Measurements from ENCODE around the gene NUP93.
"Not testable (repeated sequence)": the region's sequence is repeated elsewhere in the genome, so short reads cannot be mapped to it uniquely, and the experiment has no call there.

The NUP93 gene

GRCh38 chr16:56852401-56852730, 122.4 kb downstream of the NUP93 start:
- FAIRE-seq = no peak

GRCh38 chr16:56852968-56853367, 123.0 kb downstream of the NUP93 start:
- FAIRE-seq = no peak

- no peak for FAIRE-seq
Measured at GRCh38 chr16:56855201-56855600, 125.3 kb downstream of the NUP93 start.

GRCh38 chr16:56855946-56856345, 126.0 kb downstream of the NUP93 start:
- no peak for FAIRE-seq

GRCh38 chr16:56856876-56857447, 127.0 kb downstream of the NUP93 start:
- no peak for FAIRE-seq

- FAIRE-seq = no peak
Measured at GRCh38 chr16:56858374-56858773, 128.4 kb downstream of the NUP93 start.

GRCh38 chr16:56859636-56860035, 129.7 kb downstream of the NUP93 start:
- FAIRE-seq = no peak

GRCh38 chr16:56860226-56861020, 130.5 kb downstream of the NUP93 start:
- FAIRE-seq = no peak

- no peak for FAIRE-seq
Measured at GRCh38 chr16:56861092-56861610, 131.2 kb downstream of the NUP93 start.

GRCh38 chr16:56861756-56862155, 131.8 kb downstream of the NUP93 start:
- FAIRE-seq = no peak

GRCh38 chr16:56862776-56863175, 132.8 kb downstream of the NUP93 start:
- FAIRE-seq = no peak

- FAIRE-seq = no peak
Measured at GRCh38 chr16:56864960-56865359, 135.0 kb downstream of the NUP93 start, which contains the start of gene SLC12A3. TSS of gene SLC12A3 (plus strand) at chr16:56865207. CDS start at chr16:56865236, 29 bp downstream.

- no peak for FAIRE-seq
Measured at GRCh38 chr16:56865394-56866062, 135.6 kb downstream of the NUP93 start.

- peak; percentile 68 for FAIRE-seq
Measured at GRCh38 chr16:56866955-56867830, 137.3 kb downstream of the NUP93 start.

GRCh38 chr16:56868175-56868574, 138.2 kb downstream of the NUP93 start:
- FAIRE-seq = no peak

GRCh38 chr16:56868766-56869165, 138.8 kb downstream of the NUP93 start:
- not testable (repeated sequence) for FAIRE-seq

- no peak for FAIRE-seq
Measured at GRCh38 chr16:56869513-56870275, 139.8 kb downstream of the NUP93 start.

- no peak for FAIRE-seq
Measured at GRCh38 chr16:56870276-56870888, 140.5 kb downstream of the NUP93 start.

GRCh38 chr16:56871172-56871593, 141.3 kb downstream of the NUP93 start:
- FAIRE-seq = no peak

- FAIRE-seq = no peak
Measured at GRCh38 chr16:56872863-56873391, 143.0 kb downstream of the NUP93 start.

- FAIRE-seq = no peak
Measured at GRCh38 chr16:56874800-56875199, 144.9 kb downstream of the NUP93 start.

Measured in islet of Langerhans (tissue), 1 donor.